H1 (cell line): ENCODE data around the gene OGFRL1. TPM values are rescaled to one million over a fixed set of nuclear protein-coding genes. Genes with fewer than 3 reads are reported as not detected.

ENCODE experiments used
- CTCF ChIA-PET: fragments of 300-600 bp; sonication (Branson Sonifier 250); formaldehyde crosslinking; loops from one replicate; lab custom pipeline; 2021; ENCODE audit not compliant: partially characterized antibody; lab: Charles Lee
- POLR2A ChIA-PET: fragments of 300-600 bp; sonication (Branson Sonifier 250); formaldehyde crosslinking; loops from one replicate; lab custom pipeline; 2021; ENCODE audit warnings: inconsistent platforms; ENCODE audit not compliant: partially characterized antibody; lab: Charles Lee
- DNase-seq, 2 experiments: peaks; one replicate each; pipeline versions ENCODE4 v3.0.0 to v3.0.0-alpha.2; 2010 to 2022; ENCODE audit warnings: low spot score in 2 of 2, low read depth in 1 of 2, mixed read lengths in 1 of 2
- FAIRE-seq: peaks from 2 replicates; lab custom pipeline; 2011; peaks lifted over from hg19 to GRCh38; lab: Jason Lieb, UNC
- H2AFZ ChIP-seq: 2 replicates; pipeline ENCODE4 v1.8.1; 2012; ENCODE audit warnings: low read length, inconsistent platforms
- H2AK5ac ChIP-seq: 2 replicates; pipeline ENCODE4 v1.6.1; 2013; ENCODE audit warnings: low read depth, low read length
- H2BK120ac ChIP-seq: replicated peaks from 2 replicates; pipeline ENCODE3; 2013; ENCODE audit warnings: low read depth, low read length, inconsistent platforms
- H2BK12ac ChIP-seq: 2 replicates; pipeline ENCODE4 v1.6.1; 2013; ENCODE audit warnings: low read depth, low read length
- H2BK15ac ChIP-seq: 2 replicates; pipeline ENCODE4 v1.6.1; 2013; ENCODE audit warnings: low read length
- H2BK20ac ChIP-seq: 2 replicates; pipeline ENCODE4 v1.6.1; 2013; ENCODE audit warnings: low read length
- H2BK5ac ChIP-seq: 2 replicates; pipeline ENCODE4 v1.6.1; 2013; ENCODE audit warnings: low read depth, low read length
- H3K14ac ChIP-seq: 2 replicates; pipeline ENCODE4 v1.6.1; 2013; ENCODE audit warnings: inconsistent platforms; ENCODE audit not compliant: insufficient read length
- H3K18ac ChIP-seq: 2 replicates; pipeline ENCODE4 v1.6.1; 2013; ENCODE audit warnings: low read length; ENCODE audit errors: extremely low read depth
- H3K23ac ChIP-seq: 2 replicates; pipeline ENCODE4 v1.6.1; 2013; ENCODE audit warnings: inconsistent platforms; ENCODE audit not compliant: insufficient read length
- H3K23me2 ChIP-seq: 2 replicates; pipeline ENCODE4 v1.6.1; 2013; ENCODE audit warnings: low read depth, low read length
- H3K27ac ChIP-seq: 2 replicates; pipeline ENCODE4 v1.6.1; 2011; ENCODE audit warnings: low read depth, low read length, inconsistent platforms
- H3K27me3 ChIP-seq, 4 experiments: replicated peaks in 1 of 4; 1 replicate in 1 of 4; 2 replicates in 3 of 4; pipeline versions ENCODE4 v1.6.1 to v1.8.1; 2011 to 2013; ENCODE audit warnings: low read length in 3 of 4, mild to moderate bottlenecking in 3 of 4, inconsistent platforms in 2 of 4, mixed read lengths in 2 of 4, moderate library complexity in 1 of 4; ENCODE audit not compliant: control insufficient read depth in 3 of 4, insufficient read depth in 3 of 4; ENCODE audit errors: extremely low read depth in 1 of 4
- H3K36me3 ChIP-seq, 4 experiments: 2 replicates each; pipeline versions ENCODE4 v1.6.1 to v1.8.1; 2011 to 2013; ENCODE audit warnings: mild to moderate bottlenecking in 4 of 4, low read length in 3 of 4, moderate library complexity in 2 of 4, control low read depth in 1 of 4, inconsistent platforms in 1 of 4; ENCODE audit not compliant: insufficient read depth in 4 of 4, control insufficient read depth in 2 of 4
- H3K4ac ChIP-seq: replicated peaks from 2 replicates; pipeline ENCODE3; 2013; ENCODE audit warnings: low read length, low read depth, mixed read lengths, inconsistent platforms; ENCODE audit not compliant: insufficient read length
- H3K4me1 ChIP-seq, 4 experiments: replicated peaks in 1 of 4; 1 replicate in 1 of 4; 2 replicates in 3 of 4; pipeline versions ENCODE4 v1.6.1 to v1.8.1; 2011 to 2013; ENCODE audit warnings: low read length in 3 of 4, inconsistent platforms in 2 of 4, mixed read lengths in 1 of 4; ENCODE audit not compliant: insufficient read depth in 4 of 4, control insufficient read depth in 3 of 4
- H3K4me2 ChIP-seq, 2 experiments: 2 replicates each; pipeline versions ENCODE4 v1.6.1 to v1.8.1; 2011 to 2013; ENCODE audit warnings: low read depth in 2 of 2, low read length in 2 of 2, control low read depth in 1 of 2, inconsistent platforms in 1 of 2, mild to moderate bottlenecking in 1 of 2; ENCODE audit not compliant: insufficient read depth in 1 of 2
- H3K4me3 ChIP-seq, 4 experiments: fragments of 200-600, 300-600 bp in 1 of 4; sonication (generic), shearing (Covaris generic), sonication (Bioruptor Twin) in 1 of 4; 2 replicates each; pipeline versions ENCODE4 v1.5.1 to v1.8.1; 2011 to 2016; ENCODE audit warnings: low read length in 4 of 4, low read depth in 3 of 4, control low read depth in 2 of 4, inconsistent platforms in 2 of 4, mild to moderate bottlenecking in 2 of 4, mixed read lengths in 1 of 4, moderate library complexity in 1 of 4; ENCODE audit not compliant: insufficient read depth in 2 of 4; ENCODE audit errors: extremely low read depth in 1 of 4
- H3K56ac ChIP-seq: replicated peaks from 2 replicates; pipeline ENCODE3; 2013; ENCODE audit warnings: low read depth, mild to moderate bottlenecking, mixed read lengths, low read length, inconsistent platforms; ENCODE audit not compliant: insufficient read length
- H3K79me1 ChIP-seq: 2 replicates; pipeline ENCODE4 v1.6.1; 2013; ENCODE audit warnings: low read depth, low read length, control low read depth
- H3K79me2 ChIP-seq, 2 experiments: 2 replicates each; pipeline versions ENCODE4 v1.6.1 to v1.8.1; 2012 to 2013; ENCODE audit warnings: low read length in 2 of 2, mild to moderate bottlenecking in 2 of 2, inconsistent platforms in 1 of 2; ENCODE audit not compliant: insufficient read depth in 2 of 2, control insufficient read depth in 1 of 2
- H3K9ac ChIP-seq, 4 experiments: replicated peaks in 1 of 4; 1 replicate in 1 of 4; 2 replicates in 3 of 4; pipeline versions ENCODE4 v1.6.1 to v1.8.1; 2011 to 2013; ENCODE audit warnings: low read depth in 3 of 4, low read length in 3 of 4, control low read depth in 2 of 4, mild to moderate bottlenecking in 2 of 4, moderate library complexity in 2 of 4, inconsistent platforms in 1 of 4; ENCODE audit errors: extremely low read depth in 1 of 4
- H3K9me3 ChIP-seq, 2 experiments: 2 replicates each; pipeline versions ENCODE4 v1.6.1 to v1.8.1; 2012 to 2013; ENCODE audit warnings: mild to moderate bottlenecking in 2 of 2, moderate library complexity in 2 of 2, control low read depth in 1 of 2, inconsistent platforms in 1 of 2, low read depth in 1 of 2, low read length in 1 of 2, mixed read lengths in 1 of 2; ENCODE audit not compliant: insufficient read depth in 2 of 2
- H4K20me1 ChIP-seq, 2 experiments: replicated peaks in 1 of 2; 2 replicates each; pipeline versions ENCODE3 to v1.8.1; 2011 to 2013; ENCODE audit warnings: inconsistent platforms in 2 of 2, low read length in 2 of 2, mild to moderate bottlenecking in 1 of 2; ENCODE audit not compliant: insufficient read depth in 2 of 2, control insufficient read depth in 1 of 2
- H4K5ac ChIP-seq: 2 replicates; pipeline ENCODE4 v1.6.1; 2013; ENCODE audit warnings: low read length, low read depth, mixed read lengths, inconsistent platforms; ENCODE audit not compliant: insufficient read length
- H4K8ac ChIP-seq: 2 replicates; pipeline ENCODE4 v1.8.0; 2013; ENCODE audit warnings: mild to moderate bottlenecking, moderate library complexity, low read length, inconsistent platforms; ENCODE audit not compliant: insufficient read depth; ENCODE audit errors: extremely low read depth
- H4K91ac ChIP-seq: replicated peaks from 2 replicates; pipeline ENCODE3; 2013; ENCODE audit warnings: low read length, mixed read lengths, inconsistent platforms; ENCODE audit not compliant: insufficient read length
- BACH1 ChIP-seq: IDR thresholded peaks from 2 replicates; pipeline ENCODE4 v1.6.1; 2012; ENCODE audit warnings: low read length, improper control_type of control experiment
- NANOG ChIP-seq: IDR thresholded peaks from 2 replicates; pipeline ENCODE4 v1.6.1; 2011; ENCODE audit warnings: low read length, low read depth, mild to moderate bottlenecking, inconsistent platforms; ENCODE audit not compliant: insufficient read depth, poor library complexity, severe bottlenecking
- polyA plus RNA-seq, 7 experiments: library from polyadenylated mRNA; depleted of rRNA in 3 of 7; stranded (reverse) in 5 of 7; unstranded in 2 of 7; fragments of >200 nt in 5 of 7; fragments of 200-250 nt in 2 of 7; gene quantifications; 1 replicate in 5 of 7; 2 replicates in 1 of 7; 4 replicates in 1 of 7; pipeline versions ENCODE4 v1.2.1 to v1.2.3, GENCODE V29; 2011 to 2013; ENCODE audit warnings: missing spikeins in 2 of 7, mixed read lengths in 2 of 7
- total RNA-seq: library from RNA; stranded (reverse); fragmentation: NEBNext Ultra II Directional; extraction: Animal tissue kit (Norgen Biotek cat#: 25700); gene quantifications from 2 replicates; pipeline ENCODE4 v1.2.1, GENCODE V29; 2021

OGFRL1 gene
- total and polyA plus RNA-seq, 2 of the 8 experiments (the other 6 are each of a cell fraction or from before 2014, with no cell fraction given), result 1.1 to 9.0 TPM

GRCh38 chr6:71335544-71335943, 46.9 kb downstream of the OGFRL1 start:
- Histone ChIP-seq H4K8ac (no peak overlapping the region), H3K18ac (no peak overlapping the region), H4K91ac (no peak overlapping the region), H3K4ac (no peak overlapping the region), H3K4me2 (no peak overlapping the region), H3K27ac (no peak overlapping the region), H2AK5ac (no peak overlapping the region), H3K79me1 (no peaks in the 10 kb centered on the region), H2BK20ac (no peak overlapping the region), H2BK120ac (no peak overlapping the region), H3K36me3 (no peaks in the 10 kb centered on the region), H3K4me1 (peaks cover 0 to 5% (median 2%) of the 10 kb centered on the region in 4 experiments; a peak in 2 of 7 replicates), H3K23ac (no peak overlapping the region), H3K56ac (no peak overlapping the region), H3K4me3 (no peak overlapping the region), H3K23me2 (no peaks in the 10 kb centered on the region), H3K9me3 (no peaks in the 10 kb centered on the region), H2AFZ (no peak overlapping the region), H3K14ac (no peak overlapping the region), H2BK12ac (no peak overlapping the region), H3K9ac (no peak overlapping the region; a peak in 1 of 7 replicates), H4K5ac (no peak overlapping the region), H2BK15ac (no peak overlapping the region), H4K20me1 (no peaks in the 10 kb centered on the region), H3K79me2 (no peaks in the 10 kb centered on the region), H2BK5ac (no peak overlapping the region), H3K27me3 (no peaks in the 10 kb centered on the region)
- no peak for FAIRE-seq
- CTCF ChIA-PET, result no interaction called here
- DNase-seq, result no peak
- POLR2A ChIA-PET, result no interaction called here
- TF ChIP-seq BACH1 (no peak), NANOG (peak; percentile 31)
